ENCODE data around the gene MAGOH. TPM values are rescaled to one million over a fixed set of nuclear protein-coding genes. Genes with fewer than 3 reads are reported as not detected.
"Not testable (repeated sequence)": the region's sequence is repeated elsewhere in the genome, so short reads cannot be mapped to it uniquely, and the experiment has no call there.

Gene MAGOH
- total RNA-seq = 32.6 and 40.6 TPM in 2 replicates

- DNase-seq (ENCODE audit: low read depth) = peak; percentile 90
These were observed at the start of gene MAGOH for GRCh38 chr1:53238197-53239155. Gene MAGOH, minus strand, starts transcription at chr1:53238518. Its CDS starts 70 bp downstream, at chr1:53238448.

DNA sequence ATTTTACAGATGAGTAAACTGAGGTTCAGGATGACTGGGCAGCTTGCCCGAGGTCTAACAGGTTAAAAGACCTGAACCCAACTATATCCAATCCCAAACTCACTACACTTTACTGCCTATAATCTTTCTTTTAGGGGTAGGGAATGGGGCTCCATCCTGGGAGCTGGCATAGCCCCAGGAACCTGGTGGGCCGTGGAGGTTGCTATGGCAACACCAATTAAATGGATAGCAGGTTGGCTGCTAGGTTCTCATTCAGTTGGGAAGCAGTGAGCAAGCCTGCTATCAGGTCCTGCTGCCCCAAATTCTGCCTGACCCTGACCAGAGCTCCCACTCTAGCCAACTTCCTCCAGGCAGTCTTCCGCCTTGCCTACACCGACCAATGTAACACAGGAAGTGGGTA, 48.6 kb upstream of the MAGOH start:
- DNase-seq (ENCODE audit: low read depth) = peak; percentile 23

GRCh38 chr1:53285969-53286760, 47.8 kb upstream of the MAGOH start:
- DNase-seq (ENCODE audit: low read depth) = no peak

GRCh38 chr1:53285546-53285945, 47.2 kb upstream of the MAGOH start:
- no peak for DNase-seq (ENCODE audit: low read depth)

GRCh38 chr1:53284224-53285020, 46.1 kb upstream of the MAGOH start:
- no peak for DNase-seq (ENCODE audit: low read depth)

- DNase-seq (ENCODE audit: low read depth) = not testable (repeated sequence)
These were observed 44.8 kb upstream of the MAGOH start for GRCh38 chr1:53283156-53283555.

- DNase-seq (ENCODE audit: low read depth) = no peak
These were observed 42.8 kb upstream of the MAGOH start for GRCh38 chr1:53281133-53281532.

- no peak for DNase-seq (ENCODE audit: low read depth)
These were observed 42.2 kb upstream of the MAGOH start for GRCh38 chr1:53280496-53280895.

DNA sequence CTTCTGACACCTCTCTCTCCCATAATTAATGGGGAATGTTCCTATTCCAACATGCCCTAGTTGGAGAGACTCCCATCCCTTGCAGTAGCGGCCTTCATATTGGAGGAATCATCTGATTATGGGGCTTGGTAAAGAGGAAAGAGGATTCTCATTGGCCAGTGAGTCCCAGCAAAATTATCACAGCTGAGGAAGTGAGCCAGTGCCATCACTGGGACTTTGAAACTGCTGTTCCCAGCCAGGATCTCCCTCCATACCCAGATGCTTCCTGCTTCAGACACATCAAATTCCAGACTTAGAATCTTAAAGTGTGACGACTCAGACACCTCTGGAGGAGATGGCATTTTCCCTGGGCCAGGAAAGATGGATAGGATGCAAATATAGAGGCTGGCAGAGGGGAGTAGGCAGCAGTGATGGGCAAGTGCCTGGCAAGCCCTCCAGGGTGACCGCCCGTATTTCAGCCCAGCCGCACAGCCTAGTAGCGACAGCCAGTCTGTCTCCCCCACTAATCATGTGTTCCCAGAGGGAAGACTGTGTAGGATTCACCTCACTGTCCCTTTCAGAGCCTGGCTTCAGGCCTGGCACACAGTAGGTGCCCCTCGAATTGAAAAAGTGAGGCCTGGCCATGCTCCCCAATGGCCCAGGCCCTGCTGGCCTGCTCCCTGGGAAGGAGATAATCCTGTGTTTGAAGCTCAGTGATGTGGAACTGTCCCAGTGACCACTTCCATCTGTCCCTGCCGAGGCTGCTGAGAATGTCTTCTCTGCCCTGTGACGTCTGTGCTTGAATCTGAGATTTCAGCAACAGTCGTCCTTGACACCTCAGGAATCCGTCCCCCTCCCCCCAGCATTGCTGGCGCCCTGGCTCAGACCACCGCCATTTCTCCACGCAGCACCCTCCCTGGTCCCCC, 41.2 kb upstream of the MAGOH start:
- no peak for DNase-seq (ENCODE audit: low read depth)

DNA sequence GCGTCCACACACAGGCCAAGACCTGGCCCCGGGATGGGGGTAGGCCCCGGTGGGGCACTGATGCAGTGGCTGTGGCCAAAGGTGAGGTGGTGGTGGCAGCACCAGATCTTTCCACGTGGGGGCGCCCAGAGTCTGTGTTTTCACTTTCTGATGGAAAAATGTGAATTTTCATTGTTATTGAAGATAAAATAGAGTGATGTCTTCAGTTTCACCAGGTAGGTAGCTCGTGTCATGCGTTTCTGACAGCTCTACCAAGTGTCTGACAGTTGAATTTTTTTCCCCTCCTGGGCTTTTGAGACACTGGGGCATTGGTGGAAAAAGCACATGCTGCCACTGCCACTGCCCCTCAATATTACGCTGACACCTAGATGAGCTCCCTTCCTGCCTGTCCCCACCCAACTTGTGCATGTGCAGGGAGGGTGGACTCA, 40.0 kb upstream of the MAGOH start:
- DNase-seq (ENCODE audit: low read depth) = no peak

DNA sequence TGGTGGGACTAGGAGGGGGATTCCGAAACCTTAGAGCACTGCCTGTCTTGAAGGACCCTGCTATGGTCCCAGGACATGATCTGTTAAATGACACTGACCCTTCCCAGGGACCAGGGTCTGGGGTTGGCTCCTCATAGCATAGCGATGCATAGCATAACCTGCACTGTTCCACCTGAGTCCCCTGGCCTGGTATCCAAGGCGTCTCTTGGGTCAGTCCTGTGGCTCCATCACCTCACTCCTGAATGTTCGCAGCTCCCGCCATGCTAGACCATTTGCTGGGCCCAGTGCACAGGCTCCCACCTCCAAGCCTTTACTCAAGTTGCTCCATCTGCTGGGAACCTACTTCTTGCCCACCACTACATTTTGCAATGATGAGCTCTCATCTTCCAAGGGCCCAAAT, 39.0 kb upstream of the MAGOH start:
- no peak for DNase-seq (ENCODE audit: low read depth)

DNA sequence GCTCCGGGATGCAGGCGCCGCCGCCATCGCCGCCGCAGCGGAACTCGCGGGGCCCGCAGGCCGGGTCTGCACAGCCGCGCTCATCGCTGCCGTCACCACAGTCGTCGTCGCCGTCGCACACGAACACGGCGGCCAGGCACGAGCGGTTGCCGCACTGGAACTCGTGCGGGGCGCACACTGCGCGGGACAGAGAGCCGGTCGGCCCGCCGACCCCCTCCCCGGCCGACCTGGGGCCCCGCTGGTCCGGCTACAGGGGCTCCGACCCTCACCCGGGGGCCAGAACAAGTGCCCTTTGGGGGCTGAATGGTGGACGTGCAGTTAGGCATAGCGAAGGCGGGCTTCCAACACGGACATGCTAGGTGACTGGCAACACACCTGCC, 38.6 kb upstream of the MAGOH start:
- no peak for DNase-seq (ENCODE audit: low read depth)

GRCh38 chr1:53276153-53276901, 38.0 kb upstream of the MAGOH start:
- DNase-seq (ENCODE audit: low read depth) = no peak

GRCh38 chr1:53275566-53275965, 37.2 kb upstream of the MAGOH start:
- no peak for DNase-seq (ENCODE audit: low read depth)

- no peak for DNase-seq (ENCODE audit: low read depth)
These were observed 36.3 kb upstream of the MAGOH start for GRCh38 chr1:53274541-53275185.

DNA sequence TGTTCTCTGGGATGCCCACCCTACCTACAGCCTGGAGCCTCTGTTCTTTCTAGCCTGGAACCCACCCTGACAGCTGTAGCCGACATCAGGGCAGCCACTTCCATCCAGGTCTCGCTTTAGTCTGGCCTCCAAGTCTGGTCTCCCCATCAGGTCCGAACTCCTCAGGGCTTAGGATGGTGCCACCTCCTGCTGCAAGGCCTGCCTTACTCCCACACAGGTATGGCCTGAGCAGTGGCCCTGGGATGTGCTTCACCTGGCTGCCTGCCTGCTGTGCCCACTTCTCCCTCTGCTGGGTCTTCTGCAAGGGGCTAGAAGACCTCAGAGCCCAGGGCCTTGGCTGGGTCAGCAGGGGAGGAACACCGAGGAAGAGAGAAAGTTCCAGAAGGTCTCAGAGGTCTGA, 35.7 kb upstream of the MAGOH start:
- no peak for DNase-seq (ENCODE audit: low read depth)

DNA sequence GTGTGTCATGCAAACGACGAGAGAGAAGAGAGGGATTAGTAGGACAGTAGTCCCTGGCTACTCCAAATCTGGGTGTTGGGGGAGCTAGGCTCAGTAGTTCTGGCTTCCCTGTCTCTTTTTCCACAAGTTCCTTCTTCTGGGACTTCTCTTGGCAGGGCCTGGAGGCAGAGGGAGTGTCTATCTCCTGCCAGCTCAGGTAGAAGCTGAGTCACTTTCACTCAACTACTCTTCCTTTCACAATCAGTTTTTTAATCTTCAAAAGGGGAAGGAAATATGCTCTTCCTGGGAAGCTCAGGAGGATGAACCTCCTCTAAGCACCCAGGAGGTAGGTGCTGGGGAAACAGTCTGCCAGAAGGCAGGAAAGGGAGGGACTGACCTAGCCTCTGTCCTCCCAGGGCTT, 35.2 kb upstream of the MAGOH start:
- no peak for DNase-seq (ENCODE audit: low read depth)

DNA sequence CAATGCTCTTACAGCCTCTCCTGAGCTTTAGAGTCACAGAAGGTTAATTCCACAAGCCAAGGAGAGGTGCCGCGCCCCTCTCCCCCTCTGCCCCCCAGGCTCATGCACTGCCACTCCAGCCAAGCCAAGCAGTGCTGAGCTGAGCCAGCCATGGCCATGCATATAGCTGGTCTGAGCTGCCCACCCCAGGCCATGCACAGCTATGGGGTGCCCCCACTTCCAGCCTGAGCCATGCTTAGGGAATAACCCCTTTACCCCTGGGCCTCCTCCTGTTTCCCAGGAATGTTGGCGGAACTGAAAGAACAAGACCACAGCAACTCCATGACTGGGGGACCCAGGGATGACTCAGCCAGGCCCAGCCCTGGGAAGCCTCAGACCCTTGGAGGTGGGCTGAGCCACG, 34.0 kb upstream of the MAGOH start:
- no peak for DNase-seq (ENCODE audit: low read depth)

DNA sequence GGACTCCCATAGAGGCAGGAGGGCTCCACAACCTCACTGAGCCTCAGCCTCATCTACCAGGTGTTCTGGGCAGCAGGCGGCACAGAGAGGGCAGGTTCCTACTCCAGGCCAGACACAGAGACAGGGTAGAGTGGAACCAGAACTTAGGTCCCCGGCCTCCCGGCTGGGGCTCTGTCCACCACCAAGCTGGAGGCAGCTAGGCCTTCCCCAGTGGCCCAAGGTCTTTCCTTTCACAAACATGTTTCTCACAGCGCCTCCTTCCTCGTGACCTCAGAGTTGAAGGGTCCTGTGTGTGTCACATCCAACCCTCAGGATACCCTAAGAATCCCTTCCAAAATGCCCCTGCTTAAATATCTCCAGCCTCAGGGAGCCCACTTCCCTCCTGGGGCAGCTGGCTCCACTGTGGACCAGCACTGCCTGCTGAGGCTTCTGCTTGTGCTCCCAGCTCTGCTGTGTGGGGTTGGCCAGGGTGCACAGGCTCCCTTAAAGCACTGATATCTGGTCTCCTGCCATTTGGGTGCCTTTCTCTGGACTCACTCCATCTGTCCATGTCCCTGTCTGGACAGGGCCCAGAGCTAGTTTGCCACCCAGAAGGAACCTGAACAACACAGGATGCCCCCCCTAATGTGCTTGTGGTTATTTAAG, 33.2 kb upstream of the MAGOH start:
- DNase-seq (ENCODE audit: low read depth) = no peak
